ENCODE results near the gene CX3CR1. TPM values are rescaled to one million over a fixed set of nuclear protein-coding genes. Genes with fewer than 3 reads are reported as not detected.

CX3CR1 gene
- polyA plus RNA-seq, 4 donors = 1.6 to 5.0 (median 4.2) TPM

GRCh38 chr3:39226106-39226741, 53.6 kb downstream of the CX3CR1 start:
- no peak for DNase-seq (ENCODE audit: low read depth in 4 of 4, low spot score in 2 of 4)

GRCh38 chr3:39224288-39224687, 55.5 kb downstream of the CX3CR1 start:
- no peak for DNase-seq (ENCODE audit: low read depth in 4 of 4, low spot score in 2 of 4)

DNA sequence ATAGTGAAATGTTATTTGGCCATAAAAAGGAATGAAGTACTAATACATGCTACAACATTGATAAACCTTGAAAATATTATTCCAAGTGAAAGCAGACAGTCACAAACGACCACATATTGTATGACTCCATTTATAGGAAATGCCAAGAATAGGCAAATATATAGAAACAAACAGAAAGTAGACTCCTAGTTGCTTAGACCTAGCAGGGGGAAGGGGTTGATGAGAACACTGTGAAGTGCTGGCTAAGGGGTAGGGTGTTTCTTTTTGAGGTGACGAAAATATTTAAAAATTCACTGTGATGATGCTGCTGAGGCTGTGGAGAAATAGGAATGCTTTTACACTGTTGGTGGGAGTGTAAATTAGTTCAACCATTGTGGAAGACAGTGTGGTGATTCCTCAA, 56.9 kb downstream of the CX3CR1 start:
- DNase-seq (ENCODE audit: low read depth in 4 of 4, low spot score in 2 of 4) = no peak

DNA sequence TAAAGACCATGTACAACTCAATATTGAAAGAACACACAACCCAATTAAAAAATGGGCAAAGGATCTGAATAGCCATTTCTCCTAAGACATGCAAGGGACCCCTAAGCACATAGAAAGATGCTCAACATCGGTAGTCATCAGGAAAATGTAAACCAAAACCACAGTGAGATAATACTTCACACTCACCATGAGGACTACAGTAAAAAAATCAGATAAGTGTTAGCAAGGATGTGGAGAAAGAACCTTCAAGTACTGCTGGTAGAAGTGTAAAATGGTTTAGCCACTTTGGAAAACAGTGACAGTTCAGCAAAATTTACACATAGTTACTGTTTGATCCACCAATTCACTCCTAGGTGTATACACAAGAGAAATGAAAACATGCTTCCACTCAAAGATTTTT, 57.4 kb downstream of the CX3CR1 start:
- no peak for DNase-seq (ENCODE audit: low read depth in 4 of 4, low spot score in 2 of 4)

DNA sequence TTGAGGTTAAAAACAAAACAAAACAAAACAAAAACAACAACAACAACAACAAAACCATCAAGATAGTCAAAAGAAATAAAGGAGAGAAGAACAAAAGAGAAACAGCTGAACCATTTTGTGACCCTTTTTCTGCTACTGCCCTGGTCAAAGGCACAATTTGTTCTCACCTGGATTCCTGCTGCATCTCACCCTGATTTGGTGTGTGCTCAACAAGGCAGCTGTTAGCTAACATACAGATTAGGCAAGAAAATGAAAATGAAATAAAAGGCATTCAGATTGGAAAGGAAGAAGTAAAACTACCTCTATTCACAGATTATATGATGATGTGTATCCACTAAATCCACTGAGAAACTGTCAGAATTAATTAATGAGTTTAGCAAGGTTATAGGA, 58.7 kb downstream of the CX3CR1 start:
- DNase-seq (ENCODE audit: low read depth in 4 of 4, low spot score in 2 of 4) = no peak

- no peak for DNase-seq (ENCODE audit: low read depth in 4 of 4, low spot score in 2 of 4)
These were observed 59.3 kb downstream of the CX3CR1 start for GRCh38 chr3:39220407-39221140.

- no peak for DNase-seq (ENCODE audit: low read depth in 4 of 4, low spot score in 2 of 4)
These were observed 60.1 kb downstream of the CX3CR1 start for GRCh38 chr3:39219702-39220101.

DNA sequence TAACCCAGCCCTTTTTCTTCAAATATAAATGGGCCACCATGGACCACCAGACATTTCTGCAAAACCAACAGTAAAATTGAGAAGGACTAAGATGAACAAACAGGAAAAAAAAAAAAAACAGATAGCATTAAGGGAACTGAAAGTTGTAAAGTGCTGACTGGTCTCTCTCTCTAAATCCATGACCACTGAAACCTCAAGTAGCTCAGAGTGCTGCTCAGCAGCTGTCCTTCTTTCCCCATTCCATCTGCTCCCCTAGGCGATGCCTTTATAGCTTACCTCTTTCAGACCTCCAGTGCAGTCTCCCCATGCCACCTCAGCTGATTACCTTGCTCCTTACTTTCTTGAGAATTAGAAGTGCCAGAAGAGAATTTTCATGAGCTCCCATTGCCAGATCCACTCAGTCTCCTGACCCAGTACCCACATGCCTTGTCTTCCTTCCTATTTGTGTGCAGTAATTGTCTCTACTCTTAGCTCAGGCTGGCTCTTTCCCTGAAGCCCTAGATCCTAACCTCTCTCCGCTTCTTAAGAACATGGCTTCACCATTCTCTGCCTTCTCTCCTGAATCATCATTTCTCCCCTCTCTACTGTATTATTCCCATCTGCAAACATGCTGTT, 63.6 kb downstream of the CX3CR1 start:
- DNase-seq (ENCODE audit: low read depth in 4 of 4, low spot score in 2 of 4) = no peak

DNA sequence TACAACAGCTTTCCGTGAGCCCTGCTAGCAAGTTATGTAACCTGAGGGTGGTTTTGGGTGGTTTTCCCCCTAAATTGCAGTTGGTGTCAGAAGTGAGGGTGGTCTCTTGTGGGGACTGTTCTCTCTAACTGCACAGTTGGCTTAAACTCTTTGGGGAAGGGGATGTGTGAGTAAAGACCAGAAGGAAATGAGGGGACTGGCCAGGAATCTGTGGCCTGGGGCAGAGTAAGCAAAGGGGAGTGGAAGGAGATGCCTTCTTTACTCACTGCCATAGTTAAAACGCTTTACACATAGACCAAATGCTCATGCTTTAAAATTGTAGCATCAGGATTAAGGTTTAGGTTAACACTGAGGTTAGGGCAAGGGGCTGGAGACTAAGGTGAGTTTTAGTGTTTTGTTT, 66.2 kb downstream of the CX3CR1 start:
- no peak for DNase-seq (ENCODE audit: low read depth in 4 of 4, low spot score in 2 of 4)

Other genes starting within 250 kb of the CX3CR1 start
- gene SCN11A, start 228.1 kb downstream of the CX3CR1 start, polyA plus RNA-seq (ENCODE audit: insufficient read length in 4 of 4) = 1 to 10 TPM in 2 of 4 donors, under 1 TPM in 2; 0.62 to 2.2 (median 1.0) TPM
- gene WDR48, start 228.0 kb downstream of the CX3CR1 start, polyA plus RNA-seq (ENCODE audit: insufficient read length in 4 of 4) = 100 to 1,000 TPM in 1 of 4 donors, 10 to 100 TPM in 3; 78.5 to 102 (median 95.8) TPM
- gene GORASP1, start 172.4 kb downstream of the CX3CR1 start, polyA plus RNA-seq (ENCODE audit: insufficient read length in 4 of 4) = 10 to 100 TPM; 53.9 to 81.0 (median 67.8) TPM
- gene TTC21A, start 172.4 kb downstream of the CX3CR1 start, polyA plus RNA-seq (ENCODE audit: insufficient read length in 4 of 4) = 10 to 100 TPM in 2 of 4 donors, 1 to 10 TPM in 2; 6.0 to 19.9 (median 11.8) TPM
- 10 to 100 TPM in 2 of 4 donors, 1 to 10 TPM in 2; 6.7 to 12.6 (median 10.1) TPM for gene CSRNP1, start 126.4 kb downstream of the CX3CR1 start, polyA plus RNA-seq (ENCODE audit: insufficient read length in 4 of 4)
- under 1 TPM; 0.04 to 0.34 (median 0.09) TPM for gene XIRP1, start 87.4 kb downstream of the CX3CR1 start, polyA plus RNA-seq (ENCODE audit: insufficient read length in 4 of 4)
- not detected for gene CCR8, start 49.7 kb upstream of the CX3CR1 start, polyA plus RNA-seq (ENCODE audit: insufficient read length in 4 of 4)
- gene SLC25A38, start 103.3 kb upstream of the CX3CR1 start, polyA plus RNA-seq (ENCODE audit: insufficient read length in 4 of 4) = 10 to 100 TPM; 32.6 to 38.5 (median 36.5) TPM
- gene RPSA, start 126.7 kb upstream of the CX3CR1 start, polyA plus RNA-seq (ENCODE audit: insufficient read length in 4 of 4) = 1,000 to 10,000 TPM; 1,358 to 1,713 (median 1,571) TPM
- gene MOBP, start 187.6 kb upstream of the CX3CR1 start, polyA plus RNA-seq (ENCODE audit: insufficient read length in 4 of 4) = under 1 TPM in 3 of 4 donors, not detected in 1; 0.17 to 0.96 (median 0.20) TPM

All from left renal cortex interstitium (tissue), 4 donors.